Ishikawa (cell line): ENCODE data around the gene APOA1.

Experiments used
- CEBPB ChIP-seq: IDR thresholded peaks from 2 replicates; pipeline ENCODE4 v1.6.1; 2012
- FOXM1 ChIP-seq: IDR thresholded peaks from 2 replicates; pipeline ENCODE4 v1.6.1; 2012; ENCODE audit warnings: low read depth, borderline replicate concordance
- TAF1 ChIP-seq: IDR thresholded peaks from 2 replicates; pipeline ENCODE4 v1.6.1; 2012; ENCODE audit warnings: low read depth, mild to moderate bottlenecking
- TCF12 ChIP-seq: IDR thresholded peaks from 2 replicates; pipeline ENCODE4 v1.6.1; 2012; ENCODE audit warnings: low read depth
- USF1 ChIP-seq: IDR thresholded peaks from 2 replicates; pipeline ENCODE4 v1.6.1; 2012
- YY1 ChIP-seq: IDR thresholded peaks from 2 replicates; pipeline ENCODE4 v1.6.1; 2012; ENCODE audit warnings: low read depth
- TF ChIP-seq, protein P1 (sequence below): IDR thresholded peaks from 2 replicates; pipeline ENCODE4 v1.6.1; 2012; ENCODE audit warnings: low read depth, mild to moderate bottlenecking

DNA sequence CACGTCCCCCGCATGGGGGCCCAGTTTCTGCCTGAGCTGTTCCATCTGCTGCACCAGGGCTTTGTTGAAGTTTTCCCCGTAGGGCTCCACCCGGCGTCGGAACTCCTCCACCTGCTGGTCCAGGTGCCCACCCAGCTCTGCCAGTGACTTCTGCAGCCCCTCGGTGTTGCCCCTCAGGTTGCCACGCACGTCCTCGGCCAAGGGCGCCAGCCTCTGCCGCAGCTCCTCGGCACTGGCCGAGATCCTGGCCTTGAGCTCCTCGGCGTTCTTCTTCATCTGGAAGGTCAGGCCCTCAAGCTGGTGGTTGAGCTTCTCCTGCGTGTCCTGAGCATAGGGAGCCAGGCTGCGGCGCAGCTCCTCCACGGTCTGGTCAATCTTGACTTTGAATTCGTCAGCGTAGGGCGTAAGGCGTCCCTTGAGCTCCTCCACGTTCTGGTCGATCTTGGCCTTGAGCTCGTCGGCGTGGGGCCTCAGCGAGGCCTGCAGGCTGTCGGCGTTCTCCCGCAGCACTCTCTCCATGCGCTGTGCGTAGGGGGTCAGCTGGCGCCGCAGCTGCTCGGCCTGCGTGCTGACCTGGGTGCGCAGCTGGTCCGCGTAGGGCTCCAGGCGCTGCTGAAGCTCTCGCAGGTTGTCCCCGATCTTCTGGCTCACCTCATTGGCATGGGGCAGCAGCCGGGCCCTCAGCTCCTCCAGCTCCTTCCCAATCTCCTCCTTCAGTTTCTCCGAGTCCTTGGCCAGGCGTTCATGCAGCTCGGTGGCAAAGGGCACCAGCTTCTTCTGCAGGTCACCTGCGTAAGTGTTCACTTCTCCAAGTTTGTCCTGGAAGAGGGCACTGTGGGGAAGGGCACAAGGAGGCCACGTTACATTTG, 16.1 kb downstream of the APOA1 start:
- TF ChIP-seq YY1 (no peak), USF1 (no peak), CEBPB (no peak), FOXM1 (no peak), TCF12 (no peak), TAF1 (no peak)
- TF ChIP-seq, protein P1, sequence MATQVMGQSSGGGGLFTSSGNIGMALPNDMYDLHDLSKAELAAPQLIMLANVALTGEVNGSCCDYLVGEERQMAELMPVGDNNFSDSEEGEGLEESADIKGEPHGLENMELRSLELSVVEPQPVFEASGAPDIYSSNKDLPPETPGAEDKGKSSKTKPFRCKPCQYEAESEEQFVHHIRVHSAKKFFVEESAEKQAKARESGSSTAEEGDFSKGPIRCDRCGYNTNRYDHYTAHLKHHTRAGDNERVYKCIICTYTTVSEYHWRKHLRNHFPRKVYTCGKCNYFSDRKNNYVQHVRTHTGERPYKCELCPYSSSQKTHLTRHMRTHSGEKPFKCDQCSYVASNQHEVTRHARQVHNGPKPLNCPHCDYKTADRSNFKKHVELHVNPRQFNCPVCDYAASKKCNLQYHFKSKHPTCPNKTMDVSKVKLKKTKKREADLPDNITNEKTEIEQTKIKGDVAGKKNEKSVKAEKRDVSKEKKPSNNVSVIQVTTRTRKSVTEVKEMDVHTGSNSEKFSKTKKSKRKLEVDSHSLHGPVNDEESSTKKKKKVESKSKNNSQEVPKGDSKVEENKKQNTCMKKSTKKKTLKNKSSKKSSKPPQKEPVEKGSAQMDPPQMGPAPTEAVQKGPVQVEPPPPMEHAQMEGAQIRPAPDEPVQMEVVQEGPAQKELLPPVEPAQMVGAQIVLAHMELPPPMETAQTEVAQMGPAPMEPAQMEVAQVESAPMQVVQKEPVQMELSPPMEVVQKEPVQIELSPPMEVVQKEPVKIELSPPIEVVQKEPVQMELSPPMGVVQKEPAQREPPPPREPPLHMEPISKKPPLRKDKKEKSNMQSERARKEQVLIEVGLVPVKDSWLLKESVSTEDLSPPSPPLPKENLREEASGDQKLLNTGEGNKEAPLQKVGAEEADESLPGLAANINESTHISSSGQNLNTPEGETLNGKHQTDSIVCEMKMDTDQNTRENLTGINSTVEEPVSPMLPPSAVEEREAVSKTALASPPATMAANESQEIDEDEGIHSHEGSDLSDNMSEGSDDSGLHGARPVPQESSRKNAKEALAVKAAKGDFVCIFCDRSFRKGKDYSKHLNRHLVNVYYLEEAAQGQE, result no peak
